Measurements from ENCODE around the gene CAB39L.

The CAB39L gene

GRCh38 chr13:49443704-49444523, at the start of gene CAB39L, which contains the start of gene SETDB2:
Gene CAB39L, minus strand, starts transcription at chr13:49444064. Its CDS starts 61,154 bp downstream, at chr13:49382910.
Gene SETDB2, plus strand, starts transcription at chr13:49444274. Its CDS starts 7,620 bp downstream, at chr13:49451894.
- peak; percentile 94 for DNase-seq (ENCODE audit: low read depth)

DNA sequence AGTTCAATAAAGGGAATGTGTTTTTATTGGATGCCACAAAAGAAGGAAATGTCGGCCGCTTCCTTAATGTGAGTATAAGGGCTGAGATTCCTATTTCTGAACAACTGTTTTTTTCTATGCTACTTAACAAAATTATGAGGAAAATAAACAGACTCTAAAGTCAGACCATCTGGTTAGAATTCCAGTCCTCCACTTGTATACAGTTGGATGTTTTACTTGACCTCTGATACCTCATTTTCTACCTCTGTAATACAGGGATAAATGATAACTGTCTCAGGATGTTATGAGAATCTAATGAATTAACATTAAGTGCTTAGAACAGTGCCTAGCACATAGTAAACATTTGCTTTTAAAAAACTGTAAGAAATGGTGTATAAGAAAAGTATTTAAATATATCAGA, 44.7 kb upstream of the CAB39L start:
- no peak for DNase-seq (ENCODE audit: low read depth)

DNA sequence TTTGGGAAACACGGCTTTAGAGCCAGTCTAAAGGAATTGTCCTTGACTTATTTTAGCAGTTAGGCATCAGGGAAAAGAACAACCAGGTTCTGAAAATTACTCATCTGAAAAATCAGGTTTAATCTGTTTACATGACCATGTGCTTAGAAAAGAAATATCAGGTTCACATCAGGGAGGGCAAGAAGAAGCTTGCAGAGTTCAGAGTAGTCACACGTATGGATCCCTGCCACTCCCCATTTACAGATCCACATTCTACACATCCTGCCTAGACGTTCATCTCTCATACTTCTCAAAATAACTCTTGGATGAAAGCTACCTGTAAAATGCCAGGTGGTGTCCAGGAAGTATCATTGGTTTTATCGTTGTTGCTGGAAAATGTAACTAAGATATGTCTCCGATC, 37.9 kb upstream of the CAB39L start:
- no peak for DNase-seq (ENCODE audit: low read depth)

DNA sequence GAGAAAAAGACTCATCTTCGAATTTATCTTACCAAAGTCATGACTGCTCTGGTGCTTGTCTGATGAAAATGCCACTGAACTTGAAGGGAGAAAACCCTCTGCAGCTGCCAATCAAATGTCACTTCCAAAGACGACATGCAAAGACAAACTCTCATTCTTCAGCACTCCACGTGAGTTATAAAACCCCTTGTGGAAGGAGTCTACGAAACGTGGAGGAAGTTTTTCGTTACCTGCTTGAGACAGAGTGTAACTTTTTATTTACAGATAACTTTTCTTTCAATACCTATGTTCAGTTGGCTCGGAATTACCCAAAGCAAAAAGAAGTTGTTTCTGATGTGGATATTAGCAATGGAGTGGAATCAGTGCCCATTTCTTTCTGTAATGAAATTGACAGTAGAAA, 32.7 kb upstream of the CAB39L start:
- no peak for DNase-seq (ENCODE audit: low read depth)

DNA sequence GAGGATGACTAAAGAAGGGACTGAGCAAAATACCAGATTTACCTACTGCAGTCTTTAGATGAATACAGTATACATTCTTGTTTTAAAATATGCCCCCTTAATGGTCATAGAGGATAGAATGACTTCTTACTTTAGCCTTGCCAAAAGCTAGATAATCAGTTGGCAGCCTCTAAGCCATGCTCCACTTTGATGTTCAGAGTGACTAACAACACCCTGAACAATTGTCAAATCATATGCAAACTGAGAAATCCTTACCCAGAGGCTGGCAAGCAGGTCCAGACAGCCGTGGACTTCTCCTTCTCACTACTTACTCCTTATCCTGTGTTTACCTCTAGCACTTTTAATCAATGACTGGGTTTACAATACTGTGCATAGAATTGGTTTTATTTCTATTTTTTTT, 28.3 kb upstream of the CAB39L start:
- no peak for DNase-seq (ENCODE audit: low read depth)

DNA sequence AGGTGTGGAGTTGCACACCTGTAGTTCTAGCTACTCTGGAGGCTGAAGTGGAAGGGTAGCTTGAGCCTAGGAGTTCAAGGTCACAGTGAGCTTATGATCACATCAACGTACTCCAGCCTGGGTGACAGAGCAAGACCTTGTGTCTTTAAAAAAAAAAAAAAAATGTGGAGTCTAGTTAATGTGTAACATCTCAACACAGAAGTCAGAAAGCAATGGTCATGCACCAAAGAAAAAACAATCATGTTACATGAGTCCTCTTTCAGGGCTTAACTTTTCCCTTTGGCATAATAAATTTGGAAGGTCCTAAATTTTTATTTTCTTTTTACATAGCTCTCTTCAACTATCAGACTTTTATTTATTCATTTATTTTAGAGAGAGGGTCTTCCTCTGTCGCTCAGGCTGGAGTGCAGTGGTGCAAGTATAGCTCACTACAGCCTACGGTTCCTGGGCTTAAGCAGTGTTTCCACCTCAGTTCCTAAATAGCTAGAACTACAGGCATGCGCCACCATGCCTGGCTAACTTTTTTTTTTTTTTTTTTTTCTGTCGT, 22.5 kb upstream of the CAB39L start:
- DNase-seq (ENCODE audit: low read depth): no peak

- DNase-seq (ENCODE audit: low read depth): no peak
Observed at GRCh38 chr13:49464621-49465325, 20.9 kb upstream of the CAB39L start.

- DNase-seq (ENCODE audit: low read depth): no peak
Observed at GRCh38 chr13:49464085-49464484, 20.2 kb upstream of the CAB39L start.

- no peak for DNase-seq (ENCODE audit: low read depth)
Observed at GRCh38 chr13:49459580-49459979, 15.7 kb upstream of the CAB39L start.

DNA sequence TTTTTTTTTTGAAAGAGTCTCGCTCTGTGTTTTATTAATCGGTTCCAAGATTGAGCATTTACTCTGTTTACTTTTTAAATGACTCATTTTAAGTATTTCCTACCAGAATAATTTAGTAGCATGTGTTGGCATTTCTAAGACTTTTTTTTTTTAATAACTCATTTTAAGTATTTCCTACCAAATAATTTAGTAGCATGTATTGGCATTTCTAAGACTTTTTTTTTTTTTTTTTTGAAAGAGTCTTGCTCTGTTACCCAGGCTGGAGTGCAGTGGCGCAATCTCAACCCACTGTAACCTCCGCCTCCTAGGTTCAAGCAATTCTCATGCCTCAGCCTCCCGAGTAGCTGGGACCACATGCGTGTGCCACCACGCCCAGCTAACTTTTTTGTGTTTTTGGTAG, 13.4 kb upstream of the CAB39L start:
- DNase-seq (ENCODE audit: low read depth): no peak

DNA sequence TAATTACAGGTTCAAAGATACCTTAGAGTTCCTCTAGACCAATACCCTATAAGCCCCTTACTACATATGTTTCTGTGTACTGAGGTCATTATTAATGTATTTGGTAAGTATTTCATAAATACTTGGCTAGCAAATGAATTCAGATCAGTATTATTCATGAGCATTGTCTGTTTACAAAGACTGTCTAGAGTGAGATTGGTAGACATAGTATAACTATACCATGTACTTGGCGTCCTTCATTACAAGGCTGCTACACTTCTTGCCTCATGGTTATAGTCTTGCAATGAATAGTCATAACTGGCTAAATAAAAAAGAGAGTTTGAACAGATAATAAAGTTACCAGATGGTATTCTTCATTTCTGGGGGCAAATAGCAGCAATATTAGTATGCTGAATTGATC, 12.3 kb upstream of the CAB39L start:
- DNase-seq (ENCODE audit: low read depth): no peak

DNA sequence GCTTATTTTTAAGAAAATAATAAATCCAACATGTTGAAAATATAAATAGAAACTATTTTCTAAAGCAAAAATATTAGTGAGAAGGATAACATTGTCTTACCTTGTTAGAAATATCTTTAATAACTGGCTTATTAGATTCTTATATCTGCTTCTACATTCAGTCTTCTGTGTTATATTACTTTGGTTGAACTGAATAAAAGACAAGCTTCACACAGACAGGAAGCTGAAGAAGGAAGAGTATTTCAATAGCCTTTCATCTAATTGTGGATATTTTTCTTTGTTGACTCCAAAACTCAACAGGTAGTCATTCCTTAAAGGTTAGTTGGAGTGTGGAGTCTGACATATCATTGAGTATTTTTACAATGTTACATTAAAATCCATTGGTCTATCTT, 11.1 kb upstream of the CAB39L start:
- DNase-seq (ENCODE audit: low read depth): no peak

GRCh38 chr13:49454388-49455006, 10.6 kb upstream of the CAB39L start:
- no peak for DNase-seq (ENCODE audit: low read depth)

- DNase-seq (ENCODE audit: low read depth): no peak
Observed at GRCh38 chr13:49453465-49453864, 9.6 kb upstream of the CAB39L start.

GRCh38 chr13:49452725-49453457, 9.0 kb upstream of the CAB39L start:
- no peak for DNase-seq (ENCODE audit: low read depth)

DNA sequence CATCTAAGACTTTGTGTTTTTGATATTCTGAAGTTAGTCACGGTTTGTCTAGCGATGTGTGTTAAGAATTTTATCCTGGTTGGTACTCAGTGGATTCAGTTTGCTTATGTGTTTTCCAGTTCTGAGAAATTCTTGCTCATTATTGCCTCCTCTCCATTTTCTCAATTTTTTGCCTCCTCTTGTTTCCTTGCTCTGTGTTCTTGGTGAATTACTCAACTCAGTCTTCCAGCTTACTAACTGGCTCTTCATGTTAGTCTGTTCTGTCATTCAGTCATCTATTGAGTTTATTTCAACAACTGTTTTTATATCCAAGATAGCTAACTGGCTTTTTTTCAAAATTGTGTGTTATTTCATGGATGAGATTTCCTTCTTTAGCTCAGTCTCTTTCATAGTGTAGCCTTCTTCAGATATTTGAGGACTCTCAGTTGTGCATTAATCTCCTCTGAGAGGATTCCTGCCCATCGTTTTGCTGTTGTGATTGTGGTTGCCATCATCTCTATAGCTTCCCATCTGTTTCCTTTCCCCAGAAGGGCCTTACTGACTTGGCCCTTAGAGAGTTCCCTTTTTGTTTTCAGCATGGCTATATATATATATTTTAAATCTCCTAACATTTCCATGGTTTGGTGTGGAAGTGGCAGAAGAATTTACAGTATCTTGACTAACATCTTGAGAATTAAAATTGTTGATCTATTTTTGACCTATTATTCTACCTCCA, 6.4 kb upstream of the CAB39L start:
- DNase-seq (ENCODE audit: low read depth): no peak

DNA sequence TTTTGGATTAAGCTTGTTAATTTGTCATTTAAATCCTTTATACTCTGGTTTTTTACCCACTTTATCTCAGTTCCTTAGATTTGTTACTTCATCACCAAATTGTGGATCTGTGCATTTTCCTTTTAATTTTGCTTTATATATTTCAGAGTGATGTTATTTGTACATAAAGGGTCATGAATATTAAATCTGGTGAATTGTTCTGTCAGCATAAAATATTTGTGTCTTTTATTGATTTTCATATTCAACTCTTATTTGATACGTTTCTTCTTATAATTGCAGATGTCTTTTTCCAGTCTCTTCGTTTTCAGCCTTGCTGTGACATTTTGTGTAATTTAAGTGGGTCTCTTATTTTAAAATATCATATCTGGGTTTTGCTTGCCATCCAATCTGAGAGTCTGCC, 4.9 kb upstream of the CAB39L start:
- no peak for DNase-seq (ENCODE audit: low read depth)

GRCh38 chr13:49446473-49446872, 2.6 kb upstream of the CAB39L start:
- DNase-seq (ENCODE audit: low read depth): no peak

DNA sequence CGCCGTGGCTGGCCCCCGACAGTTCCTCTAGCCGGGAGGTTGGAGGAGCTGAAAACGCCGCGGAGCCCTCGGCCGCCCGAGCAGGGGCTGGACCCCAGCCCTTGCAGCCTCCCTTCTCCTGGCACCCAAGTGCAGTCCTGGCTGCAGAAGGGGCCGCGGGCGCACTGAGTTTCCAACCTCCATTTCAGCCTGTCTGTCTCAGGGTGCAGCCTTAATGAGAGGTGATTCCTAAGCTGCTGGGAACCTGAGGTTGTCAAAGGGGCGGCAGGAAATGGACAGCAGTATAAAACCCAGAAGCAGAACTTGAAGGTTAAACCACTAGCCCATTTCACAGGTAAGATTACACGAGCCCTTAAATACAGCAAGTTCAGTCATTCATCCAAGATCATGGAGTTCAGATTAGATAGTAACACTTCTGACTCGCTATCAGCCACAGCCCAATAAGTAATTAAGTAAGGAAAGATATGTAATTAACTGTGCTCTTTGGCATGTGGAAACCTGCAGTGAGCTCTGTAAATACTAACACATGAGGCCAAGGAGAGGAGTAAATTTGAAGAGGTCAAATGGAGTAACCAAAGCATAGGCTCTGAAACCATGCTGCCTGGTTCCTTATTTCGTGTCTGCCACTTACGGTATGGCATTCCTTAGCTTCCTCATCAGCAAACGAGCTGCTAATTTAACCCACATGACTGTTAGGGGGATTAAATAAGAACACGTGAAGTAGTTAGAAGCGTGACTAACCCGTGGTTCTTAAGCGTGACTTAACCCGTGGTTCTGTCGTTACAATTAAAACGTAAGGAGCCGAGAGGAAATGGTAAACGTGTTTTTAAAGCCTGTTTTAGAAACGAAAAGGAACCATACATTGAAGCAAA, 896 bp upstream of the CAB39L start:
- DNase-seq (ENCODE audit: low read depth): no peak

DNA sequence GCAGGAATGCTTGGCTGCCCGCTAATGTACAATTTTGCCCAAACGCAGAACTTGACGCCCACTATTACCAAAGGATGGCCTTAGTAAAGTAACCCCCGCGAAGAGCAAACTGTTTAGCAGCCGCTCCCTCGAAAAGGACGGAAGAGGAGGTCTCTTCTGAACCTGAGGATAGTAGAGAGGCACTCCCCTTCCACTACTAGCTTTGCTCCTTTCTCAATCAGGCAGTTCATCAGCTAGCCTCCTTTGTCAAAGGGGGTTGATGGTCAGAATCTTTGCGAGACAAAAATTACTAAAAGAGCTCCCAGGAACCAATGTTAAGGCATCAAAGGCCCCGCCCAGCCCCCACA, 534 bp downstream of the CAB39L start:
- DNase-seq (ENCODE audit: low read depth): no peak

GRCh38 chr13:49441846-49442245, 2.0 kb downstream of the CAB39L start:
- DNase-seq (ENCODE audit: low read depth): no peak
